IMR-90 (cell line): ENCODE measurements around the gene DVL3. TPM values are rescaled to one million over a fixed set of nuclear protein-coding genes. Genes with fewer than 3 reads are reported as not detected.

Source experiments
- ATAC-seq: fragments of 200-7000 bp; cut with Tn5 transposase; 2 replicates; pipeline ENCODE4 v1.9.1; 2020; ENCODE audit warnings: low read depth, mild to moderate bottlenecking, moderate library complexity
- BruUV-seq: library from RNA; stranded (reverse); fragments of 400-500 nt; replicated peaks from 2 replicates; lab custom pipeline; 2021; lab: Mats Ljungman, UMichigan
- CTCF ChIA-PET: fragments of 300-600 bp; formaldehyde crosslinking; extraction: SDS; loops from one replicate; lab custom pipeline; 2021; ENCODE audit warnings: antibody characterized with exemption; lab: Yijun Ruan, JAX
- POLR2A ChIA-PET: fragments of 300-600 bp; sonication (Branson Sonifier 250); formaldehyde crosslinking; loops from one replicate; lab custom pipeline; 2022; ENCODE audit warnings: antibody characterized with exemption; ENCODE audit not compliant: unreplicated experiment; lab: Charles Lee
- DNase-seq: peaks from one replicate; pipeline ENCODE4 v3.0.0; 2013
- H2AFZ ChIP-seq: replicated peaks from 2 replicates; pipeline ENCODE3; 2013; ENCODE audit warnings: low read length, mild to moderate bottlenecking; ENCODE audit not compliant: poor library complexity
- H2AK5ac ChIP-seq: 2 replicates; pipeline ENCODE4 v1.6.1; 2013; ENCODE audit warnings: low read depth, low read length, inconsistent platforms
- H2AK9ac ChIP-seq: replicated peaks from 2 replicates; pipeline ENCODE3; 2013; ENCODE audit warnings: mild to moderate bottlenecking, low read depth, low read length, moderate library complexity; ENCODE audit not compliant: poor library complexity
- H2BK120ac ChIP-seq: 2 replicates; pipeline ENCODE4 v1.6.1; 2013; ENCODE audit warnings: low read depth, low read length, inconsistent platforms
- H2BK15ac ChIP-seq: 3 replicates; pipeline ENCODE4 v1.6.1; 2013; ENCODE audit warnings: low read depth, low read length, inconsistent platforms
- H2BK20ac ChIP-seq: 2 replicates; pipeline ENCODE4 v1.6.1; 2013; ENCODE audit warnings: low read depth, mild to moderate bottlenecking, inconsistent platforms, low read length, moderate library complexity
- H2BK5ac ChIP-seq: 2 replicates; pipeline ENCODE4 v1.6.1; 2013; ENCODE audit warnings: mild to moderate bottlenecking, low read depth, low read length, inconsistent platforms; ENCODE audit not compliant: poor library complexity, severe bottlenecking
- H3K14ac ChIP-seq: replicated peaks from 2 replicates; pipeline ENCODE4 v1.6.1; 2013; ENCODE audit warnings: low read depth, low read length, inconsistent platforms
- H3K18ac ChIP-seq: 2 replicates; pipeline ENCODE4 v1.6.1; 2013; ENCODE audit warnings: low read depth, low read length, control low read depth
- H3K23ac ChIP-seq: 2 replicates; pipeline ENCODE4 v1.6.1; 2013; ENCODE audit warnings: low read depth, low read length, inconsistent platforms
- H3K27ac ChIP-seq: 2 replicates; pipeline ENCODE4 v1.5.1; 2013; ENCODE audit warnings: mild to moderate bottlenecking, control low read depth, low read length; ENCODE audit not compliant: insufficient read depth
- H3K27me3 ChIP-seq: 2 replicates; pipeline ENCODE4 v1.6.1; 2013; ENCODE audit warnings: low read length; ENCODE audit not compliant: control insufficient read depth, insufficient read depth
- H3K36me3 ChIP-seq: 2 replicates; pipeline ENCODE4 v1.6.1; 2013; ENCODE audit warnings: low read length, mixed read lengths; ENCODE audit not compliant: control insufficient read depth, insufficient read depth
- H3K4ac ChIP-seq: 2 replicates; pipeline ENCODE4 v1.6.1; 2013; ENCODE audit warnings: low read depth, low read length, inconsistent platforms
- H3K4me1 ChIP-seq: 2 replicates; pipeline ENCODE4 v1.6.1; 2013; ENCODE audit warnings: low read length, mixed read lengths; ENCODE audit not compliant: control insufficient read depth, insufficient read depth
- H3K4me2 ChIP-seq: 2 replicates; pipeline ENCODE4 v1.6.1; 2013; ENCODE audit warnings: low read depth, mild to moderate bottlenecking, control low read depth, low read length, moderate library complexity
- H3K4me3 ChIP-seq: 2 replicates; pipeline ENCODE4 v1.5.1; 2013; ENCODE audit warnings: low read depth, mild to moderate bottlenecking, control low read depth, low read length, moderate library complexity; ENCODE audit not compliant: insufficient read depth
- H3K56ac ChIP-seq: 2 replicates; pipeline ENCODE4 v1.6.1; 2013; ENCODE audit warnings: low read length, inconsistent platforms; ENCODE audit not compliant: insufficient read depth; ENCODE audit errors: extremely low read depth
- H3K79me1 ChIP-seq, 2 experiments: 2 replicates each; pipeline ENCODE4 v1.6.1; 2013; ENCODE audit warnings: low read length in 2 of 2, inconsistent platforms in 1 of 2, low read depth in 1 of 2
- H3K9ac ChIP-seq: 2 replicates; pipeline ENCODE4 v1.6.1; 2013; ENCODE audit warnings: low read depth, low read length, control low read depth
- H3K9me1 ChIP-seq: 2 replicates; pipeline ENCODE4 v1.6.1; 2013; ENCODE audit warnings: low read length, inconsistent platforms; ENCODE audit not compliant: insufficient read depth
- H3K9me3 ChIP-seq: 2 replicates; pipeline ENCODE4 v1.6.1; 2013; ENCODE audit warnings: low read length; ENCODE audit not compliant: control insufficient read depth, insufficient read depth
- H4K20me1 ChIP-seq: 2 replicates; pipeline ENCODE4 v1.6.1; 2013; ENCODE audit warnings: low read length, inconsistent platforms; ENCODE audit not compliant: insufficient read depth
- H4K5ac ChIP-seq: 2 replicates; pipeline ENCODE4 v1.6.1; 2013; ENCODE audit warnings: mild to moderate bottlenecking, low read depth, low read length, control low read depth
- H4K8ac ChIP-seq, 2 experiments: 2 replicates each; pipeline ENCODE4 v1.6.1; 2013; ENCODE audit warnings: low read depth in 2 of 2, low read length in 2 of 2, control low read depth in 1 of 2, inconsistent platforms in 1 of 2
- H4K91ac ChIP-seq: 2 replicates; pipeline ENCODE4 v1.6.1; 2013; ENCODE audit warnings: low read depth, low read length, inconsistent platforms; ENCODE audit not compliant: insufficient read depth
- CHD1 ChIP-seq: IDR thresholded peaks from 2 replicates; pipeline ENCODE4 v1.6.1; 2012; ENCODE audit warnings: low read depth, low read length, improper control_type of control experiment
- CTCF ChIP-seq: conservative IDR thresholded peaks from 2 replicates; pipeline ENCODE4 v1.5.1; 2012; ENCODE audit warnings: mild to moderate bottlenecking, low read depth, low read length, improper control_type of control experiment
- ELK1 ChIP-seq: fragments of 150-350 bp; IDR thresholded peaks from 2 replicates; pipeline ENCODE4 v1.6.1; 2016; ENCODE audit warnings: low read depth, mild to moderate bottlenecking, low read length, moderate library complexity, borderline replicate concordance
- FOS ChIP-seq: fragments of 150-350 bp; IDR thresholded peaks from 2 replicates; pipeline ENCODE4 v1.6.1; 2016; ENCODE audit warnings: low read depth, low read length
- MAFK ChIP-seq: IDR thresholded peaks from 2 replicates; pipeline ENCODE4 v1.6.1; 2012; ENCODE audit warnings: low read depth, low read length, improper control_type of control experiment
- MXI1 ChIP-seq: IDR thresholded peaks from 2 replicates; pipeline ENCODE4 v1.6.1; 2012; ENCODE audit warnings: low read depth, mild to moderate bottlenecking, low read length, moderate library complexity, borderline replicate concordance
- NFE2L2 ChIP-seq: fragments of 150-350 bp; IDR thresholded peaks from 2 replicates; pipeline ENCODE4 v1.6.1; 2016; ENCODE audit warnings: low read depth, mild to moderate bottlenecking, low read length
- POLR2A ChIP-seq: IDR thresholded peaks from 2 replicates; pipeline ENCODE4 v1.6.1; 2012; ENCODE audit warnings: mild to moderate bottlenecking, low read depth, low read length
- RAD21 ChIP-seq: IDR thresholded peaks from 2 replicates; pipeline ENCODE4 v1.6.1; 2012; ENCODE audit warnings: low read length, improper control_type of control experiment
- RCOR1 ChIP-seq: IDR thresholded peaks from 2 replicates; pipeline ENCODE4 v1.6.1; 2012; ENCODE audit warnings: mild to moderate bottlenecking, low read length, improper control_type of control experiment; ENCODE audit not compliant: insufficient replicate concordance
- RFX5 ChIP-seq: IDR thresholded peaks from 2 replicates; pipeline ENCODE4 v1.8.0; 2012; ENCODE audit warnings: low read depth, mild to moderate bottlenecking, low read length, moderate library complexity
- SMC3 ChIP-seq: fragments of 150-350 bp; IDR thresholded peaks from 2 replicates; pipeline ENCODE4 v1.6.1; 2016; ENCODE audit warnings: low read depth, mild to moderate bottlenecking, antibody characterized with exemption, low read length, moderate library complexity
- USF2 ChIP-seq: fragments of 150-350 bp; IDR thresholded peaks from 2 replicates; pipeline ENCODE4 v1.6.1; 2017; ENCODE audit warnings: mild to moderate bottlenecking, antibody characterized with exemption, low read length, low read depth
- WGBS, 2 experiments: methylation state at CpG; one replicate each; pipeline versions ENCODE4 v1.1.5 to v1.1.7; 2013; ENCODE audit warnings: missing lambda C conversion rate in 2 of 2; ENCODE audit not compliant: insufficient read length in 1 of 2; ENCODE audit errors: extremely low coverage in 2 of 2; 5-methylcytosine and 5-hydroxymethylcytosine counted together
- dilution Hi-C: fragments of 300-500 bp; cut with HindIII; formaldehyde crosslinking; loops from one replicate; pipeline ENCODE4 v1.14.3; 2018; ENCODE audit warnings: low sequenced_read_pairs; ENCODE audit not compliant: unreplicated experiment
- in situ Hi-C: fragments of 300-500 bp; cut with MboI; formaldehyde crosslinking; loops from 3 replicates; pipeline ENCODE4 v1.14.3; 2019; ENCODE audit warnings: low sequenced_read_pairs, inconsistent platforms, mixed read lengths
- intact Hi-C: fragments of 100-400 bp; cut with micrococcal nuclease; formaldehyde crosslinking; loops from 2 replicates; pipeline ENCODE4 v1.10.0; 2022
- polyA plus RNA-seq, 3 experiments: library from polyadenylated mRNA; depleted of rRNA; stranded (reverse); fragments of >200 nt; gene quantifications; 2 replicates each; pipeline ENCODE4 v1.2.3, GENCODE V29; 2012; ENCODE audit warnings: low replicate concordance in 1 of 3
- total RNA-seq: library from RNA; depleted of rRNA; stranded (reverse); fragments of >200 nt; gene quantifications from 2 replicates; pipeline ENCODE4 v1.2.3, GENCODE V29; 2012

DVL3 gene
- total and polyA plus RNA-seq, 2 of the 4 experiments (the other 2 are of a cell fraction) = 23.3 to 40.4 TPM

- TF ChIP-seq MAFK (no peak), RCOR1 (no peak), FOS (no peak), POLR2A (no peak), CHD1 (no peak), SMC3 (no peak), ELK1 (no peak), CTCF (no peak), MXI1 (no peak), RAD21 (no peak), RFX5 (no peak), USF2 (no peak), NFE2L2 (no peak)
- Histone ChIP-seq H4K8ac (peak overlapping the region; percentile 90 to 93), H3K18ac (peak overlapping the region; percentile 92), H4K5ac (peak overlapping the region; percentile 84), H3K23ac (peak overlapping the region; percentile 97), H3K56ac (peak overlapping the region; percentile 89), H3K4me3 (peak overlapping the region; percentile 99), H4K20me1 (peaks cover 47% of the 10 kb centered on the region), H3K9ac (peak overlapping the region; percentile 98), H2BK20ac (no peak overlapping the region), H3K36me3 (peaks cover 4% of the 10 kb centered on the region; the same call in 1 of the 2 replicates), H3K9me3 (no peaks in the 10 kb centered on the region), H3K14ac (peak overlapping the region; percentile 97), H2AFZ (peak overlapping the region; percentile 96), H2AK5ac (peak overlapping the region; percentile 97), H3K79me1 (peaks cover 9 to 56% of the 10 kb centered on the region in 2 experiments; a peak in 3 of 4 replicates), H3K27me3 (no peaks in the 10 kb centered on the region), H2BK120ac (peak overlapping the region; percentile 71), H4K91ac (peak overlapping the region; percentile 87), H3K4ac (peak overlapping the region; percentile 88), H2BK15ac (0 out of 3 replicates have a peak overlapping the region, but pooled peaks have one; percentile 20), H3K4me2 (peak overlapping the region; percentile 80), H3K4me1 (peaks cover 14% of the 10 kb centered on the region), H3K9me1 (peaks cover 13% of the 10 kb centered on the region; the same call in 1 of the 2 replicates), H3K27ac (peak overlapping the region; percentile 96), H2AK9ac (peak overlapping the region; percentile 97), H2BK5ac (peak overlapping the region; percentile 91)
- in situ Hi-C loops (no loop called here), intact Hi-C loops (loop anchor here (1.0 kb wide), 1 partner anchor 20 kb away; no protein-coding TSS in a partner anchor), dilution Hi-C loops (no loop called here)
- peak; percentile 15 for ATAC-seq
- ChIA-PET POLR2A (no interaction called here), CTCF (no interaction called here)
- BruUV-seq = no TSS peak
- DNase-seq = peak; percentile 16
- 6% methylated on average over 9 of the region's 47 CpGs; no CpG with 5 or more reads in 1 of the 2 experiments for WGBS, 2 experiments
Measured at GRCh38 chr3:184155644-184156521, 706 bp downstream of the DVL3 start.
